Testis (tissue), 3 donors: ENCODE measurements around the gene SNED1. TPM values are rescaled to one million over a fixed set of nuclear protein-coding genes. Genes with fewer than 3 reads are reported as not detected.

Source experiments
- DNase-seq: peaks from one replicate; pipeline ENCODE4 v3.0.0-alpha.2; 2019
- H3K27ac ChIP-seq, 2 donors: fragments of 200-600 bp; sonication (generic); one replicate each; pipeline ENCODE4 v1.5.1; 2019
- H3K27me3 ChIP-seq: fragments of 200-600 bp; sonication (generic); one replicate; pipeline ENCODE4 v1.5.1; 2019
- H3K36me3 ChIP-seq: fragments of 200-600 bp; sonication (generic); one replicate; pipeline ENCODE4 v1.5.1; 2017; ENCODE audit warnings: low read depth; ENCODE audit errors: missing control alignments
- H3K4me1 ChIP-seq: fragments of 200-600 bp; sonication (generic); one replicate; pipeline ENCODE4 v1.5.1; 2019
- H3K4me3 ChIP-seq, 2 donors: fragments of 200-600 bp; sonication (generic); one replicate each; pipeline ENCODE4 v1.5.1; 2017 to 2019
- H3K9me3 ChIP-seq: fragments of 200-600 bp; sonication (generic); one replicate; pipeline ENCODE4 v1.5.1; 2017
- CTCF ChIP-seq, 3 experiments: fragments of 450-650 bp in 2 of 3; fragments of 200-600 bp in 1 of 3; sonication (generic) in 1 of 3; IDR thresholded peaks; one replicate each; pipeline ENCODE4 v1.5.1; 2016 to 2019; ENCODE audit warnings: antibody characterized with exemption in 3 of 3, mild to moderate bottlenecking in 2 of 3, moderate library complexity in 1 of 3
- POLR2A ChIP-seq: fragments of 450-650 bp; IDR thresholded peaks from one replicate; pipeline ENCODE4 v1.6.1; 2017; ENCODE audit warnings: antibody characterized with exemption, mild to moderate bottlenecking, moderate library complexity
- WGBS, 2 donors: methylation state at CpG; one replicate each; pipeline ENCODE4 v1.1.5; 2018; 5-methylcytosine and 5-hydroxymethylcytosine counted together
- intact Hi-C: fragments of 100-400 bp; cut with DNase I; formaldehyde crosslinking; loops from one replicate; pipeline ENCODE4 v1.15.1; 2023; ENCODE audit warnings: low total_unique reads
- polyA plus RNA-seq: library from polyadenylated mRNA; stranded (reverse); fragments of 350-450 nt; fragmentation: Illumina TruSeq; extraction: RNeasy Lipid Tissue Mini Kit (QIAGEN cat#74804); gene quantifications from one replicate; pipeline ENCODE4 v1.2.3, GENCODE V29; 2014; ENCODE audit warnings: low read depth, low replicate concordance; ENCODE audit not compliant: insufficient read depth
- total RNA-seq, 2 donors: library from RNA; depleted of rRNA; stranded (reverse); fragments of >200 nt; gene quantifications; one replicate each; pipeline ENCODE4 v1.2.3, GENCODE V29; 2016

The SNED1 gene
- total and polyA plus RNA-seq, 3 donors from 2014 or later, result 15.8 to 107 (median 82.7) TPM

DNA sequence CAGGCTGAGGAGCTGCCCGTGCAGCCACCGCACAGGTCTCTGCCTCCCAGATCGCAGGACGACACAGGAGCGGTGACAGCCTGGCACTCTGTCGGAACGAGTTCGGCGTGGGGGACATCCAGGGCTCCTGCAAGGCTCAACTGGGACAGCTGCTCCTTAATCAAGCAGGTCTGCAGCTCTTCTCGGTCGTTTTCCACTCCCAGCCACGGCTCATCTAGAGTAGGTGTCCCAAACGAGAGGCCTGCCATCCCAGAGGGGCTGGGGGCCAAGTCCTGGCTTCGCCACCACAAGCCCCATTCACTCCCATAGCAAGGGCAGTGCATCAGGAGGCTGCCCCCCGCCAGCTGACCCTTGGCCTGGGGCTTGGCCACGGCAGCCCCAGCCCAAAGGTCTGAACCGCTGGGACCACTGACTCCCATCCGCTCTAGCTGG lies 128.4 kb downstream of the SNED1 start:
- H3K4me3 ChIP-seq, result no peak overlapping the region
- TF ChIP-seq CTCF (IDR thresholded peaks at IDR 0.05), result no peak
- no peak for TF ChIP-seq POLR2A
- H3K27ac ChIP-seq, result no peak overlapping the region
- no peaks in the 10 kb centered on the region for H3K27me3 ChIP-seq
- no peaks in the 10 kb centered on the region for H3K9me3 ChIP-seq
- intact Hi-C loops, result no loop called here
- WGBS, 2 donors, result 93 to 94% methylated on average over 14 to 15 of the region's 18 CpGs
- no peak for DNase-seq
- H3K4me1 ChIP-seq, result no peaks in the 10 kb centered on the region
- no peaks in the 10 kb centered on the region for H3K36me3 ChIP-seq

DNA sequence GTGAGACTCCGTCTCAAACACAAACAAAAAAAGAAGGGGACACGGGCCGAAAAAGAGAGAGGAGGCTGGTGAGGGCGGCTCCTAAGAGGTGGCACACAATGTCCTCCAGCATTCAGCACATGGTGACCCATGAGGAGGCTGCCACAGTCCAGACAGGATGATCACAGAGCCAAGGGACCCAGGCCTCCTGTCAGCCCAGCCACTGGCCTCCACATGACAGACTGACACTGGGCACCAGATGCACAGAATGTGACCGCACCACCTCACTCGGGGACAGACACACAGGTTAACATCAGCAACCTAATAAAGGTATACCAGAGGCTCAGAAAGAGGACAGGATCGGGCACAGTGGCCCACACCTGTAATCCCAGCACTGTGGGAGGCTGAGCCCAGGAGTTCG lies 129.8 kb downstream of the SNED1 start:
- 96 to 97% methylated on average over 8 of the region's 8 CpGs for WGBS, 2 donors
- no peak for TF ChIP-seq POLR2A
- no peak for TF ChIP-seq CTCF (IDR thresholded peaks at IDR 0.05)
- no peaks in the 10 kb centered on the region for H3K9me3 ChIP-seq
- H3K4me1 ChIP-seq, result peaks cover 3% of the 10 kb centered on the region
- no peak for DNase-seq
- H3K36me3 ChIP-seq, result no peaks in the 10 kb centered on the region
- no peaks in the 10 kb centered on the region for H3K27me3 ChIP-seq
- H3K27ac ChIP-seq, result no peak overlapping the region
- intact Hi-C loops, result loop anchor here (2.0 kb wide), 1 partner anchor 41 kb away; no protein-coding TSS in a partner anchor
- no peak overlapping the region for H3K4me3 ChIP-seq

DNA sequence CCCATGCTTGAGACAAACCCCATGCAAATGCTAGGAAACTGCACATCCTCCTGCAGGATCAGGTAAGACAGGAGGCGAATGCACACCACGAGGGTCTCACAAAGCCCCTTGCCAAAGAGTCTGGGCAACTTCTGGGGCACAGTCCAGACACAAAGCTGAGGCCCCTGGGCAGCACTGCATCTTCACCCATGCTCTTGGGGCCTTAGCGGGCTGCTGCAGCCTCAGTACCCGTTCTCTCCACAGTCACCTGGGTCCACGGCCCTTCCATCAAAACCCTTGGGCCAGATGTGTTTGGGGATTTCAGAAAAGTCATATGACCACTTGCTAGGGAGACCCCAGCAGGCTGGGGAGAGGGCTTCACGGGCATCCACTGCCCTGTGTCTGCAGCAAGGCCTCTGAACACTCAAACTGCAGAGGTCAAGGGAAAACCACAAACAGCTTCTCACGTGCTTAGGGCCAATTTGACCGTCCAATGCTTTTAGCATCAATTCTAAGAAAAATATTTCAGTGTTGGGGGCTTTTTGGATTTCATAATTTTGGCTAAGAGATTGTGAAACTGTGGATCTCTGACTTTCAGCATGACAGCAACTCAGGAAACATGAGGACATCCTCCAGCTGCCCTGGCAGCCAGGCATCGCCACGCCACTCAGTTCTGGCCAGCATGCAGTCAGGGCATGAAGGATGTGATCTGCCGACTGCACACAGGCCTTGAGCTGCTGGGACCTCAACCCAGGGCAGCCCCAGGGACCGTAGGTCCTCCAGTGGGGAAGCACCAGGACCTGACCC lies 130.9 kb downstream of the SNED1 start:
- WGBS, 2 donors, result 82 to 87% methylated on average over 9 to 12 of the region's 12 CpGs
- no peaks in the 10 kb centered on the region for H3K27me3 ChIP-seq
- no peak overlapping the region for H3K27ac ChIP-seq
- no peaks in the 10 kb centered on the region for H3K36me3 ChIP-seq
- intact Hi-C loops, result loop anchor here (2.0 kb wide), 1 partner anchor 40 kb away; no protein-coding TSS in a partner anchor
- no peak for TF ChIP-seq POLR2A
- TF ChIP-seq CTCF (IDR thresholded peaks at IDR 0.05), result no peak
- no peak overlapping the region for H3K4me3 ChIP-seq
- DNase-seq, result no peak
- H3K9me3 ChIP-seq, result no peaks in the 10 kb centered on the region
- H3K4me1 ChIP-seq, result peaks cover 10% of the 10 kb centered on the region

DNA sequence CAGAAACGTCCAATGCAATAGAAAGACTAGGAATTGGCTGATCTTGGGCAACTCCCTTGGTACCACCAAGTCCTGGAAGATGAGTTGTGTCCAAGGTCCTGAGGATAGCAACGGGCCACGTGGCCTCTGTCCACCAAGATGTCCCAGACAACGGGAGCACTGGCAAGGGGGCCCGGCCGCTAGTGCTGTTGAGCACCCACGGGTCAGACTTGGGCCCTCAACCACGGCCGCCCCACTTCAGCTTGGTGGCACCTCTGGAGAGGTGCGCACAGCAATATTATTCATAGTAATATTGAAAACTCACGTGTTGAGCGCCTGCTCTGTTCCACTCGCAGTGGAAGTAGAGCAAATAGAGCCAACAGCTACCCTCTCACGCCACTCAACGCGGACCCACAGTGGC lies 131.9 kb downstream of the SNED1 start:
- intact Hi-C loops, result no loop called here
- H3K27ac ChIP-seq, result no peak overlapping the region
- DNase-seq, result no peak

More for the DNA sequence above, 131.9 kb downstream of the SNED1 start:
- TF ChIP-seq CTCF (IDR thresholded peaks at IDR 0.05) (no peak), POLR2A (no peak)
- Histone ChIP-seq H3K36me3 (no peaks in the 10 kb centered on the region), H3K27me3 (no peaks in the 10 kb centered on the region), H3K4me1 (peaks cover 15% of the 10 kb centered on the region), H3K9me3 (no peaks in the 10 kb centered on the region), H3K4me3 (no peak overlapping the region)
- WGBS, 2 donors, result 90 to 96% methylated on average over 16 of the region's 16 CpGs
